Measurements from ENCODE around the gene DDX42. TPM values are rescaled to one million over a fixed set of nuclear protein-coding genes. Genes with fewer than 3 reads are reported as not detected.

Gene DDX42
- total and polyA plus RNA-seq, 2 of the 13 experiments (the other 11 are each of a cell fraction or from before 2014, with no cell fraction given) = 87.2 to 92.9 TPM

DNA sequence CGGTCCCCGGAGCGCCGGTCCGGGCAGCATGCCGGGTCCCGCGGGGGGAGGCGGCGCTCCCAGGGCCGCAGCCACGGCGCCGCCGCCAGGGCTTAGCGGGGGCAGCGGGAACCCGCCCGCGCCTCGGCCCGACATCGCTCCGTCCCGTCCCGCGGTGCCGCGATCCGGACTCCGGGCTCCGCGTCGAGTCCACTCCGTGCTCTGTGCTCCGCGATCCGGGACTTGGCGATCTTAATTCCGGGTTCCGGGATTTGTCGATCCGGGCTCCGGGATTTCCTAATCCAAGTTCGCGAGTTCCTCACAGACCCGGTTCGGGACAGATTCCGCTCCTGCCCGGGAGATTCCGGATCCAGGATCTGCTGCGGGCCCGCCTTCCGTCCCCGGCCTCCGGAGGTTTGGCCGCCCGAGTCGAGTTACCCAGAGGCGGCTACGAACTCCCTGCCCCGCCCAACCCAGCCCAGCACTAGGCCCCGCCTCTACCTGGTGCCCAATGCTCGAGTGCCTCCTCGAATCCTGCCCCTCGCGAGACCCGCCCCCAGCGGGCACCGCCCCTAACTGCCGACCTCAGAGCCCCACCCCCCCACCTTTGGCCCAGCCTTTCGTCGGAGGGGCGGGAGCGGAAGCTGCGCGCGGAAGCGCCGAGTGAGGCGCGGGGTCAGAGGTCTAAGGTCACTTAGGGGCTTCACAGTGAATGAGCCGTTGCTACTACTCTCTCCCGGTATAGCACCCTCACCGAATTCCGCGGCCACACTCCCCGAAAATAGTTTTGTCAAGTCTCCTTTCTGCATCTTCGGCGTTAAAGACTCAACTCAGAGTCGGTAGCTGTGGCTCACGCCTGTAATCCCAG lies 68.8 kb downstream of the DDX42 start, which contains the start of gene SMARCD2 (continued):
- TF ChIP-seq, protein P1, sequence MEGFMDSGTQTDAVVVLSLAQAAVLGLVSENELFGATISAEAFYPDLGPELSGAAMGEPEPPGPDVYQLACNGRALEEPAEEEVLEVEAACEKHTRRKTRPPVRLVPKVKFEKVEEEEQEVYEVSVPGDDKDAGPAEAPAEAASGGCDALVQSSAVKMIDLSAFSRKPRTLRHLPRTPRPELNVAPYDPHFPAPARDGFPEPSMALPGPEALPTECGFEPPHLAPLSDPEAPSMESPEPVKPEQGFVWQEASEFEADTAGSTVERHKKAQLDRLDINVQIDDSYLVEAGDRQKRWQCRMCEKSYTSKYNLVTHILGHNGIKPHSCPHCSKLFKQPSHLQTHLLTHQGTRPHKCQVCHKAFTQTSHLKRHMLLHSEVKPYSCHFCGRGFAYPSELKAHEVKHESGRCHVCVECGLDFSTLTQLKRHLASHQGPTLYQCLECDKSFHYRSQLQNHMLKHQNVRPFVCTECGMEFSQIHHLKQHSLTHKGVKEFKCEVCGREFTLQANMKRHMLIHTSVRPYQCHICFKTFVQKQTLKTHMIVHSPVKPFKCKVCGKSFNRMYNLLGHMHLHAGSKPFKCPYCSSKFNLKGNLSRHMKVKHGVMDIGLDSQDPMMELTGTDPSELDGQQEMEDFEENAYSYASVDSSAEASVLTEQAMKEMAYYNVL (CRISPR knock-in tag; IDR thresholded peaks at IDR 0.05; ENCODE audit: borderline replicate concordance) = peak; percentile 61
- TF ChIP-seq LCORL (IDR thresholded peaks at IDR 0.05) = no peak
- peak; percentile 90 for TF ChIP-seq LCORL (CRISPR knock-in tag; IDR thresholded peaks at IDR 0.05)
- TF ChIP-seq, protein P2, sequence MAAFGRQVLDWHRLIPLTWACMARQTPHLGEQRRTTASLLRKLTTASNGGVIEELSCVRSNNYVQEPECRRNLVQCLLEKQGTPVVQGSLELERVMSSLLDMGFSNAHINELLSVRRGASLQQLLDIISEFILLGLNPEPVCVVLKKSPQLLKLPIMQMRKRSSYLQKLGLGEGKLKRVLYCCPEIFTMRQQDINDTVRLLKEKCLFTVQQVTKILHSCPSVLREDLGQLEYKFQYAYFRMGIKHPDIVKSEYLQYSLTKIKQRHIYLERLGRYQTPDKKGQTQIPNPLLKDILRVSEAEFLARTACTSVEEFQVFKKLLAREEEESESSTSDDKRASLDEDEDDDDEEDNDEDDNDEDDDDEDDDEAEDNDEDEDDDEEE (CRISPR knock-in tag; IDR thresholded peaks at IDR 0.05) = peak; percentile 69; the same call in 1 of the 2 replicates
- TF ChIP-seq, protein P3, sequence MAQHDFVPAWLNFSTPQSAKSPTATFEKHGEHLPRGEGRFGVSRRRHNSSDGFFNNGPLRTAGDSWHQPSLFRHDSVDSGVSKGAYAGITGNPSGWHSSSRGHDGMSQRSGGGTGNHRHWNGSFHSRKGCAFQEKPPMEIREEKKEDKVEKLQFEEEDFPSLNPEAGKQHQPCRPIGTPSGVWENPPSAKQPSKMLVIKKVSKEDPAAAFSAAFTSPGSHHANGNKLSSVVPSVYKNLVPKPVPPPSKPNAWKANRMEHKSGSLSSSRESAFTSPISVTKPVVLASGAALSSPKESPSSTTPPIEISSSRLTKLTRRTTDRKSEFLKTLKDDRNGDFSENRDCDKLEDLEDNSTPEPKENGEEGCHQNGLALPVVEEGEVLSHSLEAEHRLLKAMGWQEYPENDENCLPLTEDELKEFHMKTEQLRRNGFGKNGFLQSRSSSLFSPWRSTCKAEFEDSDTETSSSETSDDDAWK (CRISPR knock-in tag; IDR thresholded peaks at IDR 0.05) = no peak
- TF ChIP-seq, protein P4, sequence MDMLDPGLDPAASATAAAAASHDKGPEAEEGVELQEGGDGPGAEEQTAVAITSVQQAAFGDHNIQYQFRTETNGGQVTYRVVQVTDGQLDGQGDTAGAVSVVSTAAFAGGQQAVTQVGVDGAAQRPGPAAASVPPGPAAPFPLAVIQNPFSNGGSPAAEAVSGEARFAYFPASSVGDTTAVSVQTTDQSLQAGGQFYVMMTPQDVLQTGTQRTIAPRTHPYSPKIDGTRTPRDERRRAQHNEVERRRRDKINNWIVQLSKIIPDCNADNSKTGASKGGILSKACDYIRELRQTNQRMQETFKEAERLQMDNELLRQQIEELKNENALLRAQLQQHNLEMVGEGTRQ (IDR thresholded peaks at IDR 0.05; ENCODE audit: low read depth, low read length) = no peak
- TF ChIP-seq, protein P4 (CRISPR knock-in tag; IDR thresholded peaks at IDR 0.05; ENCODE audit: borderline replicate concordance) = peak; percentile 58; the same call in 1 of the 2 replicates
- TF ChIP-seq ZNF460 (CRISPR knock-in tag; IDR thresholded peaks at IDR 0.05; ENCODE audit: borderline replicate concordance) = peak; percentile 58; the same call in 1 of the 2 replicates
- TF ChIP-seq NFE2L2 (IDR thresholded peaks at IDR 0.05; ENCODE audit: low read length) = 0 out of 2 replicates have a peak, but pooled peaks have one; percentile 11
- no peak for TF ChIP-seq IKZF1 (IDR thresholded peaks at IDR 0.05)
- no peak for TF ChIP-seq SYNCRIP (IDR thresholded peaks at IDR 0.05; ENCODE audit: insufficient read depth, low read depth, low read length)
- peak; percentile 92; the same call in 1 of the 2 replicates for TF ChIP-seq PCBP1 (IDR thresholded peaks at IDR 0.05; ENCODE audit: borderline replicate concordance, low read depth, low read length)
- TF ChIP-seq RFXAP (CRISPR knock-in tag; IDR thresholded peaks at IDR 0.05; ENCODE audit: borderline replicate concordance) = peak; percentile 94
- no peak for TF ChIP-seq ZNF253 (CRISPR knock-in tag; IDR thresholded peaks at IDR 0.05; ENCODE audit: borderline replicate concordance)
- peak; percentile 58; the same call in 1 of the 2 replicates for TF ChIP-seq MEF2D (CRISPR knock-in tag; IDR thresholded peaks at IDR 0.05)
- no peak for TF ChIP-seq SOX6 (IDR thresholded peaks at IDR 0.05)
- TF ChIP-seq SOX6 (CRISPR knock-in tag; IDR thresholded peaks at IDR 0.05) = peak; percentile 83
- peak; percentile 68; the same call in 1 of the 2 replicates for TF ChIP-seq NCOR1 (IDR thresholded peaks at IDR 0.05; ENCODE audit: borderline replicate concordance, low read length)
- peak; percentile 87 for TF ChIP-seq DR1 (CRISPR knock-in tag; IDR thresholded peaks at IDR 0.05)
- TF ChIP-seq CBX5 (CRISPR knock-in tag; IDR thresholded peaks at IDR 0.05; ENCODE audit: borderline replicate concordance) = peak; percentile 95
- TF ChIP-seq, protein P5, sequence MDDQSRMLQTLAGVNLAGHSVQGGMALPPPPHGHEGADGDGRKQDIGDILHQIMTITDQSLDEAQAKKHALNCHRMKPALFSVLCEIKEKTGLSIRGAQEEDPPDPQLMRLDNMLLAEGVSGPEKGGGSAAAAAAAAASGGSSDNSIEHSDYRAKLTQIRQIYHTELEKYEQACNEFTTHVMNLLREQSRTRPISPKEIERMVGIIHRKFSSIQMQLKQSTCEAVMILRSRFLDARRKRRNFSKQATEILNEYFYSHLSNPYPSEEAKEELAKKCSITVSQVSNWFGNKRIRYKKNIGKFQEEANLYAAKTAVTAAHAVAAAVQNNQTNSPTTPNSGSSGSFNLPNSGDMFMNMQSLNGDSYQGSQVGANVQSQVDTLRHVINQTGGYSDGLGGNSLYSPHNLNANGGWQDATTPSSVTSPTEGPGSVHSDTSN (CRISPR knock-in tag; IDR thresholded peaks at IDR 0.05; ENCODE audit: borderline replicate concordance) = peak; percentile 60
